Ishikawa (cell line): ENCODE results near the gene TAAR2.
A peak's percentile ranks its signal among the peaks of the same experiment; 100 is the strongest.

Source experiments
- CEBPB ChIP-seq: IDR thresholded peaks from 2 replicates; pipeline ENCODE4 v1.6.1; 2012
- CREB1 ChIP-seq: IDR thresholded peaks from 2 replicates; pipeline ENCODE4 v1.6.1; 2012; ENCODE audit warnings: low read depth
- EGR1 ChIP-seq: IDR thresholded peaks from 2 replicates; pipeline ENCODE4 v1.6.1; 2012
- EP300 ChIP-seq: IDR thresholded peaks from 2 replicates; pipeline ENCODE4 v1.6.1; 2012; ENCODE audit warnings: borderline replicate concordance
- FOXM1 ChIP-seq: IDR thresholded peaks from 2 replicates; pipeline ENCODE4 v1.6.1; 2012; ENCODE audit warnings: low read depth, borderline replicate concordance
- MAX ChIP-seq: IDR thresholded peaks from 2 replicates; pipeline ENCODE4 v1.6.1; 2012
- NFIC ChIP-seq: IDR thresholded peaks from 2 replicates; pipeline ENCODE4 v1.6.1; 2012
- RAD21 ChIP-seq: IDR thresholded peaks from 2 replicates; pipeline ENCODE4 v1.6.1; 2012; ENCODE audit warnings: low read depth
- REST ChIP-seq: IDR thresholded peaks from 2 replicates; pipeline ENCODE4 v1.6.1; 2012; ENCODE audit warnings: low read depth, mild to moderate bottlenecking
- TAF1 ChIP-seq: IDR thresholded peaks from 2 replicates; pipeline ENCODE4 v1.6.1; 2012; ENCODE audit warnings: low read depth, mild to moderate bottlenecking
- TCF12 ChIP-seq: IDR thresholded peaks from 2 replicates; pipeline ENCODE4 v1.6.1; 2012; ENCODE audit warnings: low read depth
- TEAD4 ChIP-seq: IDR thresholded peaks from 2 replicates; pipeline ENCODE4 v1.6.1; 2012
- YY1 ChIP-seq: IDR thresholded peaks from 2 replicates; pipeline ENCODE4 v1.6.1; 2012; ENCODE audit warnings: low read depth
- ZBTB7A ChIP-seq: IDR thresholded peaks from 2 replicates; pipeline ENCODE4 v1.6.1; 2012; ENCODE audit warnings: low read depth
- TF ChIP-seq, protein P1 (sequence below): IDR thresholded peaks from 2 replicates; pipeline ENCODE4 v1.6.1; 2012

TAAR2 gene, protein sequence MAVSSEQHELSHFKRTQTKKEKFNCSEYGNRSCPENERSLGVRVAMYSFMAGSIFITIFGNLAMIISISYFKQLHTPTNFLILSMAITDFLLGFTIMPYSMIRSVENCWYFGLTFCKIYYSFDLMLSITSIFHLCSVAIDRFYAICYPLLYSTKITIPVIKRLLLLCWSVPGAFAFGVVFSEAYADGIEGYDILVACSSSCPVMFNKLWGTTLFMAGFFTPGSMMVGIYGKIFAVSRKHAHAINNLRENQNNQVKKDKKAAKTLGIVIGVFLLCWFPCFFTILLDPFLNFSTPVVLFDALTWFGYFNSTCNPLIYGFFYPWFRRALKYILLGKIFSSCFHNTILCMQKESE

GRCh38 chr6:132624175-132624574 lies at the start of gene TAAR2:
TAAR2 (minus strand) TSS chr6:132624275; CDS start chr6:132624275, 0 bp downstream.
- TF ChIP-seq CREB1 = no peak
- TF ChIP-seq TAF1 = no peak
- no peak for TF ChIP-seq NFIC
- no peak for TF ChIP-seq REST

DNA sequence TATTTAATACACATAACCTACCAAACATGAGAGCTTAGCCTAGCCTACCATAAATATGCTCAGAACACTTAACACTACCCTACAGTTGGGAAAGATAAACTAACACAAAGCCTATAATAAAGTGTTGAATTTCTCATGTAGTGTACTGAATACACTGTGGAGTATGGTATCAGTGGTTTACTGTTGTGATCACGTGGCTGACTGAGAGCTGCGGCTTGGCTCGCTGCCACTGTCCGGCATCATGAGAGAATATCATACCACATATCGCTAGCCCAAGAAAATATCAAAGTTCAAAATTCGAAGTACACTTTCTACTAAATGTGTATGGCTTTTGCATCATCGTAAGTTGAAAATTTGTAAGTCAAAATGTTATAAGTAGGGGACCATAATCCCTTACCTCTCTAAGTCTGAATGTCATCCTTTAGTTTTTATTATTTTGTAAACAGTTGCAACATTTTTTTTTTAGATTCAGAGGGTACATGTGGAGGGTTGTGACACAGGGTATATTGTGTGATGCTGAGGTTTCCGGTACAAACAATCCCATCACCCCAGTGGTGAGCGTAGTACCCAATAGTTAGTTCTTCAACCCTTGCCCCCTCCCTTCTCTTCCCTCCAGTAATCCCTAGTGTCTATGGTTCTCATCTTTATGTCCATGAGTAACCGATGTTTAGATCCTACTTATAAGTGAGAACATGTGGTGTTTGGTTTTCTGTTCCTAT lies 49.5 kb upstream of the TAAR2 start:
- no peak for TF ChIP-seq RAD21
- TF ChIP-seq, protein P1, sequence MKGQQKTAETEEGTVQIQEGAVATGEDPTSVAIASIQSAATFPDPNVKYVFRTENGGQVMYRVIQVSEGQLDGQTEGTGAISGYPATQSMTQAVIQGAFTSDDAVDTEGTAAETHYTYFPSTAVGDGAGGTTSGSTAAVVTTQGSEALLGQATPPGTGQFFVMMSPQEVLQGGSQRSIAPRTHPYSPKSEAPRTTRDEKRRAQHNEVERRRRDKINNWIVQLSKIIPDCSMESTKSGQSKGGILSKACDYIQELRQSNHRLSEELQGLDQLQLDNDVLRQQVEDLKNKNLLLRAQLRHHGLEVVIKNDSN = peak; percentile 53; the same call in 1 of the 2 replicates

GRCh38 chr6:132671295-132671694 lies 47.2 kb upstream of the TAAR2 start:
- TF ChIP-seq, protein P1 = no peak
- no peak for TF ChIP-seq REST
- TF ChIP-seq MAX = no peak
- no peak for TF ChIP-seq TAF1
- TF ChIP-seq CREB1 = no peak
- TF ChIP-seq RAD21 = no peak
- TF ChIP-seq TCF12 = no peak
- TF ChIP-seq ZBTB7A = no peak
- TF ChIP-seq EGR1 = no peak
- no peak for TF ChIP-seq NFIC
- TF ChIP-seq FOXM1 = no peak
- no peak for TF ChIP-seq TEAD4

DNA sequence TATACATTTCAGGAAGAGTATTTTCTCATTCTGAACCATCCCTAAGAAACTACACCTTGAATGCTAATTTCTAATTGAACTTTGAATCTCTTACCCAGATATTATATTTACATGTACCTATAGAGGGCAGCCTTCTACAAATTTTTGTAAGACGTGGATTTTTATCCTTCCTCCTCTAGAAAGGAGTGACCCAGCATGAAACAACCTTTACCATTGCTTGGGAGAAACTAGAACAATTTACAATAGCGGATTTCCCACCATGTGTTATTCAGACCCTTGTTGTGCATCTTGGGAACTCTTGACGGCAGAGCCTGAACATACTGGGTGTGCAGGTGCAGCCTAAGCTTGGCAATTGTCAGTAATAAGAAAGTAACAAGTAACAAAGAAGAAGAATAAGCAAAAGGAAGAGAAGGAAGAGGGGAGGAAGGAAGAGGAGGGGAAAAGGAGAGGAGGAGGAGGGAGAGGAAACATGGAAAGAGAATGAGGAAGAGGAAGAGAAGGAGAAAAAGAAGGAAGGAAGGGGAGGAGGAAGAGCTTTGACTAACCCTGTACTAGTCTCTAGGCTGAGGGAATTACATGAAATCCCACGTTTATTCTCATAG lies 45.7 kb upstream of the TAAR2 start:
- TF ChIP-seq RAD21 (peak; percentile 63), NFIC (no peak)

GRCh38 chr6:132666118-132666517 lies 42.0 kb upstream of the TAAR2 start:
- no peak for TF ChIP-seq TAF1
- peak; percentile 49 for TF ChIP-seq TEAD4

- TF ChIP-seq ZBTB7A (no peak), TAF1 (no peak), MAX (no peak), CEBPB (no peak), TEAD4 (no peak), RAD21 (no peak), FOXM1 (no peak), TCF12 (no peak), EGR1 (no peak), YY1 (no peak), NFIC (no peak), REST (no peak), EP300 (no peak), CREB1 (no peak)
- TF ChIP-seq, protein P1 = no peak
Measured at GRCh38 chr6:132664309-132665034, 40.4 kb upstream of the TAAR2 start.
